ENCODE results near the gene NUDT21.

NUDT21 gene

GRCh38 chr16:56408379-56409098 is 42.6 kb downstream of the NUDT21 start:
- H3K9me2 ChIP-seq (replicated peaks; ENCODE audit: control insufficient read depth, low read length) = no peaks in the 10 kb centered on the region
- peaks cover 89% of the 10 kb centered on the region for H3K36me3 ChIP-seq (ENCODE audit: control insufficient read depth, low read length)
- H3K27ac ChIP-seq (ENCODE audit: low read depth, low read length) = no peak overlapping the region
- H3K79me2 ChIP-seq (ENCODE audit: control insufficient read depth, low read length) = peaks cover 73% of the 10 kb centered on the region
- no peaks in the 10 kb centered on the region for H3K27me3 ChIP-seq (ENCODE audit: control insufficient read depth, low read length)
- no peaks in the 10 kb centered on the region for H3K9me3 ChIP-seq (ENCODE audit: control insufficient read depth, insufficient read depth, low read length)
- TF ChIP-seq CTCF (IDR thresholded peaks at IDR 0.05; ENCODE audit: low read depth, low read length, poor library complexity, severe bottlenecking) (no peak), EZH2phosphoT487 (IDR thresholded peaks at IDR 0.05; ENCODE audit: borderline replicate concordance, low read length) (no peak)
- no peak overlapping the region for H3K4me2 ChIP-seq (ENCODE audit: low read length)
- no peak overlapping the region for H3K4me3 ChIP-seq (ENCODE audit: low read length)
- H4K20me1 ChIP-seq (ENCODE audit: control insufficient read depth, insufficient read depth, low read depth, low read length) = 0 out of 2 replicates have a peak, but pooled peaks cover 7% of the 10 kb centered on the region
- H3F3A ChIP-seq (ENCODE audit: control insufficient read depth, insufficient read depth) = peaks cover 10% of the 10 kb centered on the region
- no peaks in the 10 kb centered on the region for H3K4me1 ChIP-seq (ENCODE audit: control insufficient read depth, low read length)

GRCh38 chr16:56405977-56406672 is 45.0 kb downstream of the NUDT21 start:
- TF ChIP-seq EZH2phosphoT487 (IDR thresholded peaks at IDR 0.05; ENCODE audit: borderline replicate concordance, low read length) = no peak
- Histone ChIP-seq H3K36me3 (ENCODE audit: control insufficient read depth, low read length) (peaks cover 88% of the 10 kb centered on the region), H3K4me1 (ENCODE audit: control insufficient read depth, low read length) (no peaks in the 10 kb centered on the region), H3K9me2 (replicated peaks; ENCODE audit: control insufficient read depth, low read length) (no peaks in the 10 kb centered on the region), H3K4me3 (ENCODE audit: low read length) (no peak overlapping the region), H4K20me1 (ENCODE audit: control insufficient read depth, insufficient read depth, low read depth, low read length) (0 out of 2 replicates have a peak, but pooled peaks cover 7% of the 10 kb centered on the region), H3F3A (ENCODE audit: control insufficient read depth, insufficient read depth) (peaks cover 10% of the 10 kb centered on the region), H3K79me2 (ENCODE audit: control insufficient read depth, low read length) (peaks cover 66% of the 10 kb centered on the region), H3K4me2 (ENCODE audit: low read length) (no peak overlapping the region), H3K27me3 (ENCODE audit: control insufficient read depth, low read length) (no peaks in the 10 kb centered on the region), H3K27ac (ENCODE audit: low read depth, low read length) (no peak overlapping the region), H3K9me3 (ENCODE audit: control insufficient read depth, insufficient read depth, low read length) (no peaks in the 10 kb centered on the region)

DNA sequence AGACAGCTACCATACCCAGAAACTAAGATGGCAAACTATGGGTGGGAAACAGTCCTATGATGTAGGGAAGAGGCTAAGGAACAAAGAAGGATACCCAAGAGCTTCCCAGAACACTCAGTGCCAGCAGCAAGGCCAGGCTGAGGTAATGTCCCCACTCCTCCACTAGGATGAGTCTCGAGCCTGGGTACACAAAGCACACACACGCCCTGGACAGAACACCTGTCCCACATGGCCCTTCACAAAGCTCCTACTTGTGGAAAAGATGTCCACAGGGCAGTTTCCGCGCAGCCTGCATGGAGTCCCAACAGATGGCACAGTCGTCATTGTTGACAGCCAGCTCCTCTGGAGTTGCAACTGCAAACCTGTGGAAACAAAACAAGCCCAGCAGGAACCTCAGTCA is 49.6 kb downstream of the NUDT21 start:
- H3K4me3 ChIP-seq (ENCODE audit: low read length) = no peak overlapping the region
- H4K20me1 ChIP-seq (ENCODE audit: control insufficient read depth, insufficient read depth, low read depth, low read length) = 0 out of 2 replicates have a peak, but pooled peaks cover 7% of the 10 kb centered on the region
- no peaks in the 10 kb centered on the region for H3K4me1 ChIP-seq (ENCODE audit: control insufficient read depth, low read length)
- no peaks in the 10 kb centered on the region for H3K27me3 ChIP-seq (ENCODE audit: control insufficient read depth, low read length)
- no peaks in the 10 kb centered on the region for H3K9me2 ChIP-seq (replicated peaks; ENCODE audit: control insufficient read depth, low read length)
- no peaks in the 10 kb centered on the region for H3K9me3 ChIP-seq (ENCODE audit: control insufficient read depth, insufficient read depth, low read length)
- H3K79me2 ChIP-seq (ENCODE audit: control insufficient read depth, low read length) = peaks cover 61% of the 10 kb centered on the region
- H3K4me2 ChIP-seq (ENCODE audit: low read length) = no peak overlapping the region
- TF ChIP-seq CTCF (IDR thresholded peaks at IDR 0.05; ENCODE audit: low read depth, low read length, poor library complexity, severe bottlenecking) (peak; percentile 49), EZH2phosphoT487 (IDR thresholded peaks at IDR 0.05; ENCODE audit: borderline replicate concordance, low read length) (no peak)
- no peak overlapping the region for H3K27ac ChIP-seq (ENCODE audit: low read depth, low read length)
- peaks cover 11% of the 10 kb centered on the region for H3F3A ChIP-seq (ENCODE audit: control insufficient read depth, insufficient read depth)
- H3K36me3 ChIP-seq (ENCODE audit: control insufficient read depth, low read length) = peaks cover 76% of the 10 kb centered on the region

DNA sequence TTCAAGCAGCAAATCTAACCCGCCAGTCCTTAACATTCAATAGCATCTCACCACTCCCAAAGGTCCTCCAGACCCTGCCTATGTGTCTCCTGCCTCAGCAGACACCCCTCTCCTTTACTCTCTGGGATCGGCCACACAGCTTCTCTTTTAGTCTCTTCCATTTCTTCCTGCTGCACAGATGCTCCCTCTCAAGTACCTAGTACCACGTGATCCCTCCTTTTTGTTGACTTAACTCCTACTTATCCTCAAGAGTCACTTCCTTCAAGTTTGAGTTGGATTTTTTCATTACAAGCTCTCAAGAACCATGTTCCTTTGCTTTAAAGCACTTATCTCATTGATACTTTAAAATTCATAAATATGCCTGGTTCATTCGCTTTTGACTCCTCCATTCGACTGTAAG is 50.7 kb downstream of the NUDT21 start:
- H3K27me3 ChIP-seq (ENCODE audit: control insufficient read depth, low read length) = no peaks in the 10 kb centered on the region
- peaks cover 8% of the 10 kb centered on the region for H3F3A ChIP-seq (ENCODE audit: control insufficient read depth, insufficient read depth)
- TF ChIP-seq CTCF (IDR thresholded peaks at IDR 0.05; ENCODE audit: low read depth, low read length, poor library complexity, severe bottlenecking) = no peak
- no peak for TF ChIP-seq EZH2phosphoT487 (IDR thresholded peaks at IDR 0.05; ENCODE audit: borderline replicate concordance, low read length)
- H3K9me3 ChIP-seq (ENCODE audit: control insufficient read depth, insufficient read depth, low read length) = no peaks in the 10 kb centered on the region
- peaks cover 59% of the 10 kb centered on the region for H3K79me2 ChIP-seq (ENCODE audit: control insufficient read depth, low read length)
- H3K4me1 ChIP-seq (ENCODE audit: control insufficient read depth, low read length) = no peaks in the 10 kb centered on the region
- H3K36me3 ChIP-seq (ENCODE audit: control insufficient read depth, low read length) = peaks cover 73% of the 10 kb centered on the region
- no peak overlapping the region for H3K4me2 ChIP-seq (ENCODE audit: low read length)
- H3K27ac ChIP-seq (ENCODE audit: low read depth, low read length) = no peak overlapping the region
- H3K4me3 ChIP-seq (ENCODE audit: low read length) = no peak overlapping the region
- 0 out of 2 replicates have a peak, but pooled peaks cover 7% of the 10 kb centered on the region for H4K20me1 ChIP-seq (ENCODE audit: control insufficient read depth, insufficient read depth, low read depth, low read length)
- no peaks in the 10 kb centered on the region for H3K9me2 ChIP-seq (replicated peaks; ENCODE audit: control insufficient read depth, low read length)

All from DOHH2 (cell line).